Measurements from ENCODE around the gene RNF166.

The RNF166 gene

GRCh38 chr16:88691129-88691813 lies 14.9 kb downstream of the RNF166 start:
- DNase-seq, result no peak

DNA sequence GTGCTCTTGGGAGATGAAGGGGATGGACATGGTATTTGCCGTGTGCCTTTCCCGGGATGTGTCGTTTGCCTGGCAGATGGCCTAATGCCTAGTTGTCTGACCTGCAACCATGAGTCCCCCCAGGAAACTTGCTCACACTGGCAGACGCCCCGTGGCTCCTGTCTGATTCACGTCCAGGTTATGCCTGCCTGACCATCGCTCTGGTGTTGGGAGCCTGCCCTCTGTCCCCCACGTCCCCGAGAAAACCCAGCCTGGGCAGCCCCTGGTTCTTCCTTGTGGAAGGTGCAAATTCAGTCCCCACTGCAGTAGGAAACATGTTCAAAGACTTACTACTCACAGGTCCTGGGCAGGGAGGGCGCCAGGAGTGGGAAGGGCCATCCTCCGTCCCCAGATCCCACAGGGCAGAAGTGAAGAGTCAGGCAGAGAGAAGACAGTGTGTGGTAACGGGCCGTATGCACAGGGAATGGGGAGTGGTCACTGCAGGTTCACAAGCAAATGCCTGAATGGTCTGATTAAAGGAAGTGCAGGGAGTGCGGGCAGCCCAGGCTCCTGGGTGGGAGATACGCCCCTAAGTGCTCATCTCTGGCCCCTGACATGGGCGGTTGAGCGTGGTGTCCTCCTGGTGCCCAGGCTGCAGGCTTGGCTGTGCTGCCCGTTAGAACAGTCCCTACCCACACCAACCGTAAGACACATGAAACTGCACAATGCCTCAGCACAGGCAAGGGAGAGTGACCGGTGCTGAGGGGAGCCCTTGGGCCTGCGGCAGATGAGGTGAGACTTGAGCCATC lies 15.7 kb downstream of the RNF166 start:
- no peak for DNase-seq

- no peak for DNase-seq
These were observed 18.0 kb downstream of the RNF166 start for GRCh38 chr16:88688013-88688778.

- DNase-seq, result no peak
These were observed 18.6 kb downstream of the RNF166 start for GRCh38 chr16:88687676-88688012.

- no peak for DNase-seq
These were observed 19.0 kb downstream of the RNF166 start for GRCh38 chr16:88687254-88687576.

GRCh38 chr16:88686439-88687253 lies 19.6 kb downstream of the RNF166 start, which contains the start of gene SNAI3:
Gene SNAI3 (minus strand): TSS chr16:88686507. CDS start chr16:88686406, 101 bp downstream.
- DNase-seq, result peak; percentile 87

- no peak for DNase-seq
These were observed 20.2 kb downstream of the RNF166 start for GRCh38 chr16:88686062-88686438.

- peak; percentile 62 for DNase-seq
These were observed 20.8 kb downstream of the RNF166 start for GRCh38 chr16:88685156-88686061.

GRCh38 chr16:88684569-88685155 lies 21.5 kb downstream of the RNF166 start:
- DNase-seq, result no peak

- DNase-seq, result peak; percentile 58
These were observed 24.3 kb downstream of the RNF166 start for GRCh38 chr16:88681709-88682451.

- DNase-seq, result peak; percentile 65
These were observed 25.0 kb downstream of the RNF166 start for GRCh38 chr16:88681084-88681680.

GRCh38 chr16:88680554-88681083 lies 25.6 kb downstream of the RNF166 start:
- no peak for DNase-seq

- no peak for DNase-seq
These were observed 27.8 kb downstream of the RNF166 start for GRCh38 chr16:88678224-88678979.

DNA sequence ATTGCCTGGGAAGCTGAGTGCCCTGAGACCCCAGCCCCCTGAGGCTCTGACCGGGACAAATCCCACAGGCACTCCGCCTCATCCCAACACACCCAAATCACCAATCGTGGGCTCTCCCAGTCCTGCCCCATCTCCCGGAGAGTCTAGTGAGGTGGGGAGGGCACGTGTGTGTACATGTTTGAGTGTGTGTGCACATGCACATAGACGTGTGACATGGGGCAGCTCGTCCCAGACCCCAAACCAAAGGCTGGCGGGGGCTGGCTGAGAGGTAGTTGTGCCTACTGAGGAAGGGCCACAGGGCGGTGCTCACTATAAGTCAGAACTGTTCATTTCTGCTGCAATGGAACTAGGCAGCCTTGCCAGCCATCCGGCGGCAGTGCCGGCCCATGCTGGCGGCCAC lies 28.5 kb downstream of the RNF166 start:
- no peak for DNase-seq

DNA sequence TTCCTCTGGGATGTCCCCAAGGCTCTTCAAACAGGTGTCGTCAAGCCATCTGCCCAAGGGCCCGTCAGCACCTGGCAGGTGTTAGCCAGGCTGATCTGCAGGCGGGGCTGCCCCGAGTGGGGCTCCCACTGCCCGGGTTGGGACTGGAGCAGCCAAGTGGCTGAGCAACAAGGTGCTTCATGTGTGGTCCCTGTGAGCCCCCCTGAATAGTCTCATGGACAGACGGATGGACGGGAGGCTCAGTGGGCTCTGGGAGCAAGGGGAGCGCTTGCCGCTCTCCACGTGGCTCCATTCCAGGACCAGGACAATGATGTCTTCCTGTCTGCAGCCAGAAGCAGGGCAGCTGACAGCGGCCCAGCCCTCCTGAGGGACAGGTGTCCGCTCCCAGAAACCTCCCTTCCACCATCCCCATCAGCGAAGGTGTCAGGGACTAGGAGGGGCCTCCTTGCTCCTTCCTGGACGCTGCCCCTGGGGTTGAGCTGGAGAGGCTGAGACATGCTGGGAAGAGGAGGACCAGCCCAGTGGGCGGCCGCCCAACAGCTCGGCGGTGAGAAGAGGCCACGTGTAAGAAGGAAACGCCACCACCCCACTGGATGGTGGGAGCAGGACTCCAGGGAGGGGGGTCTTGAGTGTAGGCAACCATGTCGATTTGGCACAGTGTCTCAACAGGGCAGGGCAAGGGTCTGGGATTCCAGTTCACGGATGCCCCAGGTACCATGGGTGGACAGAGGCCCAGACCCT lies 29.5 kb downstream of the RNF166 start:
- DNase-seq, result no peak

DNA sequence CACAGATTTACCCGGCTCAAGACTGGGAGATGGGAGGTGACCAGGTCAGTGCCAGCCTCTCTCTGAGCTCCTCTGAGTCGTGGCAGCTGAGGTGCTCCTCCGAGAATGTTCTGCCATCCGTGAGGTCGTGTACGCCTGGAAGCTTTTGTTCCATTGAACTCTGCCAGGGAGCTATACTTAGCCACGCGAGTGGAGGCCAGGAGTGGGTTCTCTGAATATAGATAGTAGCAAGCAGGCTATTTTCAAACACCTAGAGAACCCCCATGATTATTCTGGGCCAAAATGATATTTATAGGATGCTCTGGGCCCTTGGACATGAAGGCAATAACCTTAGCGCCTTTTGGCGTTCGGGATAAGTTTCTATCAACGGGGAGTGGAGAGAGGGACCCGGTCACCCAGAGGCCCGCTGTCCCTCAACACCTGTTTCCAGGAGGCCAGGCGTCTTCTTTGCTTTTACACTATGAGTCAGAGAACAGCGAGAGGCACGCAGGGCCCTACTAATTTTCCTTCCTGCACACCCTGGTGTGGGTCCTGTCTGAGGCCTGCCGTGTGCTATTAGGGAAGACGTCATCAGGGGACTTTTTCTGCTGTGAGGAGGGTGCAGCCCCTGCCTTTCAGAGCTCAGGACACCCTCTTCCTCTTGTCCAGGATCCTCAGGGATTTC lies 32.4 kb downstream of the RNF166 start:
- DNase-seq, result no peak

- no peak for DNase-seq
These were observed 33.4 kb downstream of the RNF166 start for GRCh38 chr16:88672776-88673175.

- DNase-seq, result no peak
These were observed 34.4 kb downstream of the RNF166 start for GRCh38 chr16:88671806-88672205.
